Prostate gland (tissue), 2 donors: ENCODE results near the gene ZNF726. TPM values are rescaled to one million over a fixed set of nuclear protein-coding genes. Genes with fewer than 3 reads are reported as not detected.

Experiments
- DNase-seq: peaks from one replicate; pipeline ENCODE4 v3.0.0-alpha.2; 2019; ENCODE audit warnings: low spot score
- H3K27ac ChIP-seq, 2 donors: fragments of 200-600 bp; sonication (generic); 2 replicates each; pipeline ENCODE4 v1.5.1; 2017 to 2019
- H3K27me3 ChIP-seq: fragments of 200-600 bp; sonication (generic); replicated peaks from 2 replicates; pipeline ENCODE4 v1.5.1; 2019; ENCODE audit not compliant: insufficient read depth
- H3K36me3 ChIP-seq, 2 donors: fragments of 200-600 bp; sonication (generic); 1 replicate in 1 of 2; 2 replicates in 1 of 2; pipeline versions ENCODE4 v1.5.1 to v1.8.1; 2017 to 2019
- H3K4me1 ChIP-seq: fragments of 200-600 bp; sonication (generic); replicated peaks from 2 replicates; pipeline ENCODE4 v1.5.1; 2019
- H3K4me3 ChIP-seq, 2 donors: fragments of 200-600 bp; sonication (generic); 2 replicates each; pipeline ENCODE4 v1.5.1; 2017 to 2019
- H3K9me3 ChIP-seq: fragments of 200-600 bp; sonication (generic); 2 replicates; pipeline ENCODE4 v1.5.1; 2017
- POLR2A ChIP-seq: fragments of 450-650 bp; IDR thresholded peaks from one replicate; pipeline ENCODE4 v1.6.1; 2016; ENCODE audit warnings: antibody characterized with exemption, mild to moderate bottlenecking
- POLR2AphosphoS5 ChIP-seq: sonication (generic); formaldehyde crosslinking; IDR thresholded peaks from one replicate; pipeline ENCODE4 v1.6.1; 2017; ENCODE audit warnings: antibody characterized with exemption
- WGBS: methylation state at CpG from one replicate; pipeline ENCODE4 v1.1.5; 2018; 5-methylcytosine and 5-hydroxymethylcytosine counted together
- intact Hi-C: fragments of 100-400 bp; cut with DNase I; formaldehyde crosslinking; loops from one replicate; pipeline ENCODE4 v1.14.2; 2022
- total RNA-seq, 2 donors: library from RNA; depleted of rRNA; stranded (reverse); fragments of >200 nt; gene quantifications; one replicate each; pipeline ENCODE4 v1.1.0, GENCODE V29; 2016
- TF ChIP-seq, protein P1 (sequence below), 4 experiments: fragments of 200-600 bp in 2 of 4; fragments of 450-650 bp in 2 of 4; sonication (generic) in 2 of 4; IDR thresholded peaks; 1 replicate in 3 of 4; 2 replicates in 1 of 4; pipeline ENCODE4 v1.5.1; 2016 to 2019; ENCODE audit warnings: antibody characterized with exemption in 4 of 4, mild to moderate bottlenecking in 2 of 4, moderate library complexity in 2 of 4

The ZNF726 gene
- total RNA-seq, 2 donors from 2014 or later = 3.1 to 6.7 TPM

DNA sequence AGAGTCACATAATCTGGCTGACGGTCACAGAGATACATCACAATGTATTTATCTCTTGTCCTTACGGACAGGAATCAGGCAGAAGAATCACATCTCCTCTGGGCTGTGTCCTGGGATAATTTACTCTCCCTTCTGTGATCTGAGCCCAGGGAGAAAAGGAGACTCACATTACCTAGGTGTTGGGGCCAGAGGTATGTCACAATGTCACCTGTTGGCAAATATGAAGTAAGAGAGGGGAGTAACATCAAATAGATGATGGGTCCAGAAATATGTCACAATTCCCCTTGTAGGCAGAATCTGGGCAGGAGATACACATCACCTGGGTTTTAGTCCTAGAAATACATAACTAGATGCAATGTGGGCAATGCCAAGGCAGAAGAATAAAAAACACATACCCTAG is 67.2 kb downstream of the ZNF726 start:
- Histone ChIP-seq H3K4me3 (no peak overlapping the region), H3K36me3 (no peaks in the 10 kb centered on the region), H3K27me3 (no peaks in the 10 kb centered on the region), H3K9me3 (no peaks in the 10 kb centered on the region), H3K4me1 (no peaks in the 10 kb centered on the region), H3K27ac (no peak overlapping the region)
- intact Hi-C loops = no loop called here
- TF ChIP-seq POLR2AphosphoS5 (no peak), POLR2A (no peak)
- TF ChIP-seq, protein P1, sequence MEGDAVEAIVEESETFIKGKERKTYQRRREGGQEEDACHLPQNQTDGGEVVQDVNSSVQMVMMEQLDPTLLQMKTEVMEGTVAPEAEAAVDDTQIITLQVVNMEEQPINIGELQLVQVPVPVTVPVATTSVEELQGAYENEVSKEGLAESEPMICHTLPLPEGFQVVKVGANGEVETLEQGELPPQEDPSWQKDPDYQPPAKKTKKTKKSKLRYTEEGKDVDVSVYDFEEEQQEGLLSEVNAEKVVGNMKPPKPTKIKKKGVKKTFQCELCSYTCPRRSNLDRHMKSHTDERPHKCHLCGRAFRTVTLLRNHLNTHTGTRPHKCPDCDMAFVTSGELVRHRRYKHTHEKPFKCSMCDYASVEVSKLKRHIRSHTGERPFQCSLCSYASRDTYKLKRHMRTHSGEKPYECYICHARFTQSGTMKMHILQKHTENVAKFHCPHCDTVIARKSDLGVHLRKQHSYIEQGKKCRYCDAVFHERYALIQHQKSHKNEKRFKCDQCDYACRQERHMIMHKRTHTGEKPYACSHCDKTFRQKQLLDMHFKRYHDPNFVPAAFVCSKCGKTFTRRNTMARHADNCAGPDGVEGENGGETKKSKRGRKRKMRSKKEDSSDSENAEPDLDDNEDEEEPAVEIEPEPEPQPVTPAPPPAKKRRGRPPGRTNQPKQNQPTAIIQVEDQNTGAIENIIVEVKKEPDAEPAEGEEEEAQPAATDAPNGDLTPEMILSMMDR (IDR thresholded peaks at IDR 0.05) = no peak
- 72% methylated on average over 2 of the region's 2 CpGs for WGBS
- DNase-seq = no peak

DNA sequence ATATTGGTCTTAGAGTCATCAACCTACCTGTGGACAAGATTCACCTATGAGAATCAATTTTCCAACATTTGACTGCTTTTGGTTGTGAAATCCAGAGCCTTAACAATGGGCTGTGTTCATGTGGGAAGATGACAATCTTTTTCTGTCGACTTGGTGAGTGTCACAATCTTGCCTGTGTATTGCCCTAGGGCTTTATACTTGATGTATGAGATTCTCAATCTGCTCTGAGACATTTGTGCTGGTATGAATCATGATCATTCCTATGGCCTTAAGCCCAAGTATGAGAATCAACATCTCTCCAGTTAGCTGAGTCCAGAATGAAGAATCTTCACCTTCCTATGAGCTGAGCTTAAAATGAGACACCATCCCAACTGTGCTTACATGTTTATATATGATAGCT is 68.7 kb downstream of the ZNF726 start:
- TF ChIP-seq POLR2A = no peak
- TF ChIP-seq POLR2AphosphoS5 = no peak
- TF ChIP-seq, protein P1 (IDR thresholded peaks at IDR 0.05) = no peak
- no peaks in the 10 kb centered on the region for H3K9me3 ChIP-seq
- no peaks in the 10 kb centered on the region for H3K27me3 ChIP-seq
- H3K4me1 ChIP-seq = no peaks in the 10 kb centered on the region
- no peak overlapping the region for H3K27ac ChIP-seq
- WGBS = 31% methylated on average over 1 of the region's 1 CpG
- no peaks in the 10 kb centered on the region for H3K36me3 ChIP-seq
- DNase-seq = no peak
- intact Hi-C loops = no loop called here
- H3K4me3 ChIP-seq = no peak overlapping the region

Other genes with a start within 250 kb of the ZNF726 start
- 10 to 100 TPM; 11.2 to 15.4 TPM for gene ZNF675, start 227.7 kb upstream of the ZNF726 start, total RNA-seq
- 1 to 10 TPM; 2.0 to 3.2 TPM for gene ZNF681, start 156.0 kb upstream of the ZNF726 start, total RNA-seq
- 10 to 100 TPM; 21.8 to 22.7 TPM for gene ZNF254, start 172.3 kb downstream of the ZNF726 start, total RNA-seq